Measurements from ENCODE around the gene MANF. TPM values are rescaled to one million over a fixed set of nuclear protein-coding genes. Genes with fewer than 3 reads are reported as not detected.

MANF gene
- total RNA-seq, 1 experiment from 2014 or later = 132 TPM

DNA sequence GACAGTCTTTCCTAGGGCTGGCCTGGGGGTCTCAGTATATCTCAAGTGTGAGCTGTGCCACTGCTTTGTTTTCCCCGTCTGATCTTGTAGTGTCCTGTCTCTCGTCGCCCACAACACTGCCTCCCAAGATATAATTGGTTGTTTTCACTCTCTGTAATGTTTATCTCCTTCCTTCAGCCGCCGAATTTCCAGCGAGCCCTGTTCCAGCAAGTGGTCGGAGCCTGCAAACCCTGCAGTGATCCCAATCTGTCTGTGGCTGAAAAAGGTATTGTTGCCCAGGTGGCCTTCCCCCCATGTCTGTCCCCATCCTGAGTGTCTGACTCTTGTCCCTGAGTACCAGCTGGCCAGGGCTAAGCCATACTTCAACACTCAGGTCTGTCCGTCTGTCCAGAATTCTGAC lies 9.5 kb upstream of the MANF start:
- H3K27me3 ChIP-seq (ENCODE audit: insufficient read depth, low read length) = no peaks in the 10 kb centered on the region
- intact Hi-C loops (cut with micrococcal nuclease) = no loop called here

More for the DNA sequence above, 9.5 kb upstream of the MANF start:
- Histone ChIP-seq H3K79me2 (ENCODE audit: insufficient read depth, low read length) (no peaks in the 10 kb centered on the region), H3K9me3 (ENCODE audit: control insufficient read depth in 1 of 2, insufficient read depth in 1 of 2, low read depth in 1 of 2, low read length in 2 of 2) (no peaks in the 10 kb centered on the region), H3K9ac (ENCODE audit: low read length) (no peak overlapping the region), H3K27ac (ENCODE audit: low read depth, low read length) (no peak overlapping the region), H3K4me2 (ENCODE audit: low read length) (no peak overlapping the region), H3K36me3 (ENCODE audit: control insufficient read depth in 1 of 2, insufficient read depth in 2 of 2, low read length in 2 of 2) (no peaks in the 10 kb centered on the region), H3K4me1 (ENCODE audit: control insufficient read depth in 1 of 2, insufficient read depth in 2 of 2, low read length in 2 of 2) (no peaks in the 10 kb centered on the region), H3K4me3 (replicated peaks in 1 of 2; ENCODE audit: low read depth in 1 of 2, low read length in 2 of 2) (no peak overlapping the region), H2AFZ (ENCODE audit: low read depth, low read length, poor library complexity, severe bottlenecking) (no peak overlapping the region), H3K9me2 (ENCODE audit: insufficient read depth) (no peaks in the 10 kb centered on the region), H4K20me1 (ENCODE audit: insufficient read depth) (no peaks in the 10 kb centered on the region)
- no peak for DNase-seq (ENCODE audit: low read depth, low spot score)
- CTCF ChIA-PET = no interaction called here
- TF ChIP-seq JUND (IDR thresholded peaks at IDR 0.05) (no peak), ZNF274 (IDR thresholded peaks at IDR 0.05; ENCODE audit: low read depth, low read length) (no peak), FOSL1 (IDR thresholded peaks at IDR 0.05; ENCODE audit: low read depth) (no peak), POLR2A (IDR thresholded peaks at IDR 0.05; ENCODE audit: borderline replicate concordance, extremely low read depth, insufficient read depth, insufficient read length) (no peak), SIN3A (IDR thresholded peaks at IDR 0.05; ENCODE audit: low read depth) (no peak), SRF (IDR thresholded peaks at IDR 0.05; ENCODE audit: low read depth) (no peak), POLR2AphosphoS5 (IDR thresholded peaks at IDR 0.05; ENCODE audit: low read depth, low read length) (no peak), TCF7L2 (IDR thresholded peaks at IDR 0.05; ENCODE audit: borderline replicate concordance, extremely low read depth, insufficient read depth, insufficient read length) (no peak), EZH2phosphoT487 (IDR thresholded peaks at IDR 0.05; ENCODE audit: borderline replicate concordance) (no peak), ELF1 (IDR thresholded peaks at IDR 0.05; ENCODE audit: borderline replicate concordance, low read depth) (no peak)
- TF ChIP-seq, protein P1, sequence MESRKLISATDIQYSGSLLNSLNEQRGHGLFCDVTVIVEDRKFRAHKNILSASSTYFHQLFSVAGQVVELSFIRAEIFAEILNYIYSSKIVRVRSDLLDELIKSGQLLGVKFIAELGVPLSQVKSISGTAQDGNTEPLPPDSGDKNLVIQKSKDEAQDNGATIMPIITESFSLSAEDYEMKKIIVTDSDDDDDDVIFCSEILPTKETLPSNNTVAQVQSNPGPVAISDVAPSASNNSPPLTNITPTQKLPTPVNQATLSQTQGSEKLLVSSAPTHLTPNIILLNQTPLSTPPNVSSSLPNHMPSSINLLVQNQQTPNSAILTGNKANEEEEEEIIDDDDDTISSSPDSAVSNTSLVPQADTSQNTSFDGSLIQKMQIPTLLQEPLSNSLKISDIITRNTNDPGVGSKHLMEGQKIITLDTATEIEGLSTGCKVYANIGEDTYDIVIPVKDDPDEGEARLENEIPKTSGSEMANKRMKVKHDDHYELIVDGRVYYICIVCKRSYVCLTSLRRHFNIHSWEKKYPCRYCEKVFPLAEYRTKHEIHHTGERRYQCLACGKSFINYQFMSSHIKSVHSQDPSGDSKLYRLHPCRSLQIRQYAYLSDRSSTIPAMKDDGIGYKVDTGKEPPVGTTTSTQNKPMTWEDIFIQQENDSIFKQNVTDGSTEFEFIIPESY (IDR thresholded peaks at IDR 0.05; ENCODE audit: extremely low read depth, insufficient replicate concordance, low read length) = no peak
- TF ChIP-seq, protein P2, sequence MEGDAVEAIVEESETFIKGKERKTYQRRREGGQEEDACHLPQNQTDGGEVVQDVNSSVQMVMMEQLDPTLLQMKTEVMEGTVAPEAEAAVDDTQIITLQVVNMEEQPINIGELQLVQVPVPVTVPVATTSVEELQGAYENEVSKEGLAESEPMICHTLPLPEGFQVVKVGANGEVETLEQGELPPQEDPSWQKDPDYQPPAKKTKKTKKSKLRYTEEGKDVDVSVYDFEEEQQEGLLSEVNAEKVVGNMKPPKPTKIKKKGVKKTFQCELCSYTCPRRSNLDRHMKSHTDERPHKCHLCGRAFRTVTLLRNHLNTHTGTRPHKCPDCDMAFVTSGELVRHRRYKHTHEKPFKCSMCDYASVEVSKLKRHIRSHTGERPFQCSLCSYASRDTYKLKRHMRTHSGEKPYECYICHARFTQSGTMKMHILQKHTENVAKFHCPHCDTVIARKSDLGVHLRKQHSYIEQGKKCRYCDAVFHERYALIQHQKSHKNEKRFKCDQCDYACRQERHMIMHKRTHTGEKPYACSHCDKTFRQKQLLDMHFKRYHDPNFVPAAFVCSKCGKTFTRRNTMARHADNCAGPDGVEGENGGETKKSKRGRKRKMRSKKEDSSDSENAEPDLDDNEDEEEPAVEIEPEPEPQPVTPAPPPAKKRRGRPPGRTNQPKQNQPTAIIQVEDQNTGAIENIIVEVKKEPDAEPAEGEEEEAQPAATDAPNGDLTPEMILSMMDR (IDR thresholded peaks at IDR 0.05 in 2 of 3, conservative IDR thresholded peaks at IDR 0.05 in 1 of 3; ENCODE audit: borderline replicate concordance in 1 of 3, insufficient read depth in 1 of 3, low read depth in 2 of 3, low read length in 2 of 3) = no peak
- TF ChIP-seq, protein P3, sequence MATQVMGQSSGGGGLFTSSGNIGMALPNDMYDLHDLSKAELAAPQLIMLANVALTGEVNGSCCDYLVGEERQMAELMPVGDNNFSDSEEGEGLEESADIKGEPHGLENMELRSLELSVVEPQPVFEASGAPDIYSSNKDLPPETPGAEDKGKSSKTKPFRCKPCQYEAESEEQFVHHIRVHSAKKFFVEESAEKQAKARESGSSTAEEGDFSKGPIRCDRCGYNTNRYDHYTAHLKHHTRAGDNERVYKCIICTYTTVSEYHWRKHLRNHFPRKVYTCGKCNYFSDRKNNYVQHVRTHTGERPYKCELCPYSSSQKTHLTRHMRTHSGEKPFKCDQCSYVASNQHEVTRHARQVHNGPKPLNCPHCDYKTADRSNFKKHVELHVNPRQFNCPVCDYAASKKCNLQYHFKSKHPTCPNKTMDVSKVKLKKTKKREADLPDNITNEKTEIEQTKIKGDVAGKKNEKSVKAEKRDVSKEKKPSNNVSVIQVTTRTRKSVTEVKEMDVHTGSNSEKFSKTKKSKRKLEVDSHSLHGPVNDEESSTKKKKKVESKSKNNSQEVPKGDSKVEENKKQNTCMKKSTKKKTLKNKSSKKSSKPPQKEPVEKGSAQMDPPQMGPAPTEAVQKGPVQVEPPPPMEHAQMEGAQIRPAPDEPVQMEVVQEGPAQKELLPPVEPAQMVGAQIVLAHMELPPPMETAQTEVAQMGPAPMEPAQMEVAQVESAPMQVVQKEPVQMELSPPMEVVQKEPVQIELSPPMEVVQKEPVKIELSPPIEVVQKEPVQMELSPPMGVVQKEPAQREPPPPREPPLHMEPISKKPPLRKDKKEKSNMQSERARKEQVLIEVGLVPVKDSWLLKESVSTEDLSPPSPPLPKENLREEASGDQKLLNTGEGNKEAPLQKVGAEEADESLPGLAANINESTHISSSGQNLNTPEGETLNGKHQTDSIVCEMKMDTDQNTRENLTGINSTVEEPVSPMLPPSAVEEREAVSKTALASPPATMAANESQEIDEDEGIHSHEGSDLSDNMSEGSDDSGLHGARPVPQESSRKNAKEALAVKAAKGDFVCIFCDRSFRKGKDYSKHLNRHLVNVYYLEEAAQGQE (IDR thresholded peaks at IDR 0.05; ENCODE audit: low read depth) = no peak
- TF ChIP-seq, protein P4, sequence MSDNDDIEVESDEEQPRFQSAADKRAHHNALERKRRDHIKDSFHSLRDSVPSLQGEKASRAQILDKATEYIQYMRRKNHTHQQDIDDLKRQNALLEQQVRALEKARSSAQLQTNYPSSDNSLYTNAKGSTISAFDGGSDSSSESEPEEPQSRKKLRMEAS (IDR thresholded peaks at IDR 0.05) = no peak
- POLR2A ChIA-PET = no interaction called here
- no TSS peak for BruUV-seq (replicated peaks)
- ATAC-seq = no peak
- RAD21 ChIA-PET (ENCODE audit: low non-redundant PET in 1 of 2, low total read pairs in 2 of 2, uncharacterized antibody in 2 of 2, unreplicated experiment in 2 of 2) = no interaction called here
